Thyroid gland (tissue), 4 donors: ENCODE data around the gene XRRA1. TPM values are rescaled to one million over a fixed set of nuclear protein-coding genes. Genes with fewer than 3 reads are reported as not detected.
"Not testable (repeated sequence)": the region's sequence is repeated elsewhere in the genome, so short reads cannot be mapped to it uniquely, and the experiment has no call there.

Source experiments
- DNase-seq, 2 donors: peaks; one replicate each; pipeline ENCODE4 v3.0.0-alpha.2; 2019
- H3K27ac ChIP-seq, 3 donors: fragments of 200-600 bp; sonication (generic); 1 replicate in 2 of 3; 2 replicates in 1 of 3; pipeline ENCODE4 v1.5.1; 2016 to 2019; ENCODE audit warnings: mild to moderate bottlenecking in 1 of 3, moderate library complexity in 1 of 3
- H3K27me3 ChIP-seq: fragments of 200-600 bp; sonication (generic); one replicate; pipeline ENCODE4 v1.5.1; 2019
- H3K36me3 ChIP-seq, 2 donors: fragments of 200-600 bp; sonication (generic); one replicate each; pipeline ENCODE4 v1.5.1; 2016 to 2019
- H3K4me1 ChIP-seq, 2 donors: fragments of 200-600 bp; sonication (generic); one replicate each; pipeline ENCODE4 v1.5.1; 2017 to 2019
- H3K4me3 ChIP-seq, 3 donors: fragments of 200-600 bp; sonication (generic); replicated peaks in 1 of 3; 1 replicate in 2 of 3; 2 replicates in 1 of 3; pipeline ENCODE4 v1.5.1; 2016; ENCODE audit warnings: mild to moderate bottlenecking in 1 of 3
- H3K9me3 ChIP-seq: fragments of 200-600 bp; sonication (generic); one replicate; pipeline ENCODE4 v1.5.1; 2017
- CTCF ChIP-seq, 6 experiments: fragments of 200-600 bp in 3 of 6; fragments of 450-650 bp in 3 of 6; sonication (generic) in 3 of 6; IDR thresholded peaks; one replicate each; pipeline ENCODE4 v1.5.1; 2016 to 2019; ENCODE audit warnings: antibody characterized with exemption in 6 of 6, mild to moderate bottlenecking in 2 of 6, inconsistent platforms in 1 of 6, moderate library complexity in 1 of 6
- POLR2A ChIP-seq, 2 donors: fragments of 450-650 bp; IDR thresholded peaks; one replicate each; pipeline ENCODE4 v1.6.1; 2017; ENCODE audit warnings: antibody characterized with exemption in 2 of 2, mild to moderate bottlenecking in 2 of 2, moderate library complexity in 1 of 2
- WGBS, 2 donors: methylation state at CpG; one replicate each; pipeline ENCODE4 v1.1.5; 2017; 5-methylcytosine and 5-hydroxymethylcytosine counted together
- intact Hi-C: fragments of 100-400 bp; cut with DNase I; formaldehyde crosslinking; loops from one replicate; pipeline ENCODE4 v1.15.1; 2023
- total RNA-seq, 4 donors: library from RNA; depleted of rRNA; stranded (reverse); fragments of >200 nt; gene quantifications; one replicate each; pipeline ENCODE4 v1.2.3, GENCODE V29; 2016

XRRA1 gene
- total RNA-seq, 4 donors from 2014 or later = 26.8 to 80.6 (median 39.1) TPM

- no peaks in the 10 kb centered on the region for H3K4me1 ChIP-seq
- no peak for TF ChIP-seq CTCF (IDR thresholded peaks at IDR 0.05)
- TF ChIP-seq POLR2A (IDR thresholded peaks at IDR 0.05) = no peak
- H3K27ac ChIP-seq = no peak overlapping the region
- no peak overlapping the region for H3K4me3 ChIP-seq
- H3K36me3 ChIP-seq = peaks cover 21 to 28% of the 10 kb centered on the region in 2 donors
- H3K27me3 ChIP-seq = no peaks in the 10 kb centered on the region
- DNase-seq = no peak
- H3K9me3 ChIP-seq = no peaks in the 10 kb centered on the region
- 87 to 93% methylated on average over 4 of the region's 4 CpGs for WGBS, 2 donors
- intact Hi-C loops = no loop called here
Measured at GRCh38 chr11:74978041-74978440, 29.1 kb upstream of the XRRA1 start.

- peaks cover 8 to 42% of the 10 kb centered on the region in 2 donors for H3K36me3 ChIP-seq
Measured at GRCh38 chr11:74971424-74971823, 22.5 kb upstream of the XRRA1 start.

GRCh38 chr11:74970852-74971395 is 22.0 kb upstream of the XRRA1 start:
- no peak overlapping the region for H3K27ac ChIP-seq
- no peak for DNase-seq
- no peaks in the 10 kb centered on the region for H3K9me3 ChIP-seq
- no peaks in the 10 kb centered on the region for H3K4me1 ChIP-seq
- H3K36me3 ChIP-seq = peaks cover 8 to 40% of the 10 kb centered on the region in 2 donors
- H3K4me3 ChIP-seq = no peak overlapping the region
- intact Hi-C loops = no loop called here
- no peak for TF ChIP-seq CTCF (IDR thresholded peaks at IDR 0.05)
- H3K27me3 ChIP-seq = no peaks in the 10 kb centered on the region
- WGBS, 2 donors = 91 to 93% methylated on average over 1 of the region's 1 CpG

More at GRCh38 chr11:74971424-74971823, 22.5 kb upstream of the XRRA1 start:
- WGBS, 2 donors = 90 to 91% methylated on average over 6 of the region's 6 CpGs
- no peaks in the 10 kb centered on the region for H3K4me1 ChIP-seq
- no peak overlapping the region for H3K27ac ChIP-seq
- no peaks in the 10 kb centered on the region for H3K27me3 ChIP-seq
- intact Hi-C loops = no loop called here
- no peak for DNase-seq
- no peak overlapping the region for H3K4me3 ChIP-seq
- no peaks in the 10 kb centered on the region for H3K9me3 ChIP-seq
- TF ChIP-seq CTCF (IDR thresholded peaks at IDR 0.05) (no peak), POLR2A (IDR thresholded peaks at IDR 0.05) (no peak)

GRCh38 chr11:74966651-74967050 is 17.8 kb upstream of the XRRA1 start:
- peaks cover 13 to 15% of the 10 kb centered on the region in 2 donors for H3K4me1 ChIP-seq
- WGBS, 2 donors = 92 to 94% methylated on average over 5 of the region's 5 CpGs
- no peaks in the 10 kb centered on the region for H3K27me3 ChIP-seq
- H3K4me3 ChIP-seq = no peak overlapping the region
- no peak for DNase-seq
- intact Hi-C loops = no loop called here
- TF ChIP-seq CTCF (IDR thresholded peaks at IDR 0.05) (no peak), POLR2A (IDR thresholded peaks at IDR 0.05) (no peak)
- peaks cover 2 to 27% of the 10 kb centered on the region in 2 donors for H3K36me3 ChIP-seq
- no peaks in the 10 kb centered on the region for H3K9me3 ChIP-seq
- H3K27ac ChIP-seq = no peak overlapping the region

- H3K27ac ChIP-seq, H3K4me3 ChIP-seq, H3K36me3 ChIP-seq, DNase-seq, H3K27me3 ChIP-seq, H3K9me3 ChIP-seq, intact Hi-C loops: not testable (repeated sequence)
- peaks cover 13 to 44% of the 10 kb centered on the region in 2 donors for H3K4me1 ChIP-seq
- WGBS, 2 donors = 97 to 99% methylated on average over 6 of the region's 6 CpGs
Measured at GRCh38 chr11:74960128-74960527, 11.2 kb upstream of the XRRA1 start.
